HG03159 (cell line): Measurements from ENCODE around the gene MS4A10.

ENCODE experiments used
- ATAC-seq: cut with Tn5 transposase; IDR thresholded peaks from one replicate; pipeline ENCODE4 v1.9.1; 2021; ENCODE audit warnings: mild to moderate bottlenecking, moderate library complexity; ENCODE audit not compliant: unreplicated experiment

Gene MS4A10

DNA sequence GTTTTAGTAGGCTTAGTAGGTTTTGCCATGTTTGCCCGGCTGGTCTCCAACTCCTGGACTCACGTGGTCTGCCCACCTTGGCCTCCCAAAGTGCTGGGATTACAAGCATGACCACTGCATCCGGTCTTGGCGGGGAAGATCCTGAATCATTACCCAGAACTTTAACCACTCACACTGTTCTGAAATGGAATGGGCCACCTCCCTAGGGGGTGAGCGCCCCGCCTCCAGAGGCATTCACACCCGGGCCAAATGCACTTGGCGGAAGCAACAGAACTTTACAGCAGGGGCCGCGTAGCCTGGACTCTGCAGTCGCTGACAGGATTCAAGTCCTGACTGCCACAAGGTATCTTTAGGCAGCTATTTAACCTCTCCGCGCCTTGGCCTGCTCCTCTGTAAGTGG lies 62.1 kb downstream of the MS4A10 start:
- no peak for ATAC-seq

DNA sequence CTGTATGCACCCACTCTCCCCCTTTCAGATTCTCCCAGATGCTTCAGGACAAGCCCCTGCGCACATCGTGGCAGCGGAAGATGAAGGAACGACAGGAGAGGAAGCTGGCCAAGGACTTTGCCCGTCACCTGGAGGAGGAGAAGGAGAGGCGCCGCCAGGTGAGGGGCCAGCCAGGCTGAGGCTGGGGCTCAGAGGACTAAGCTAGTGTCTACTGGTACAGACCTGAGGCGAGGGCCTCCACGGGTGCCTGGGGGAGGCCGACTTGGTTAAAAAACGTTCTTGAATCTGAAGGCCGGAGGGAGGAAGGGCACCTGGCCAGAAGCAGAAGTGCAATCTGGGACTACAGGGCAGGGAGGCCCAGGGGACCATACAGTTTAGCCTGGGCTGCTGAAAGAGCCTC lies 62.8 kb downstream of the MS4A10 start:
- ATAC-seq: no peak

DNA sequence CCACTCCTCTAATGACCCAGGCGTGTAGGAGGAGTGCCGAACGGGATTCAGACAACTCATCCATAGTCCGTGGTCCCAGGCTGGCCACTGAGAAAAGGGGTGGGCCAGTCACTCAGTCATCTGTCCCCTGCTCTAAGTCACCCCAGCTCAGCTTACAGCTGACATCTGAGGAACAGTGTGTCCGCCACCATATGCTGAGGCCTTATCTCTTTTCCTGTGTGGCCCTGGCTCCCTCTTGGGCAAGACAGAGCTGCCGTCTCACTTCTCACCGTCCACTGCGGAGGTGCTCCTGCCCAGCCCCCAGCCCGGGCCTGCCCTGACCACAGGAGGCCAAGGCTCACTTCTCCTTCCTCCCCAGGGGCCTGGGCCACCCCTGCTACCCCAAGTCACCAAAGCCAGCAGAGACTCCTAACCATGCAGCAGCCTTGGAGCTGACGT lies 63.6 kb downstream of the MS4A10 start:
- ATAC-seq: no peak

DNA sequence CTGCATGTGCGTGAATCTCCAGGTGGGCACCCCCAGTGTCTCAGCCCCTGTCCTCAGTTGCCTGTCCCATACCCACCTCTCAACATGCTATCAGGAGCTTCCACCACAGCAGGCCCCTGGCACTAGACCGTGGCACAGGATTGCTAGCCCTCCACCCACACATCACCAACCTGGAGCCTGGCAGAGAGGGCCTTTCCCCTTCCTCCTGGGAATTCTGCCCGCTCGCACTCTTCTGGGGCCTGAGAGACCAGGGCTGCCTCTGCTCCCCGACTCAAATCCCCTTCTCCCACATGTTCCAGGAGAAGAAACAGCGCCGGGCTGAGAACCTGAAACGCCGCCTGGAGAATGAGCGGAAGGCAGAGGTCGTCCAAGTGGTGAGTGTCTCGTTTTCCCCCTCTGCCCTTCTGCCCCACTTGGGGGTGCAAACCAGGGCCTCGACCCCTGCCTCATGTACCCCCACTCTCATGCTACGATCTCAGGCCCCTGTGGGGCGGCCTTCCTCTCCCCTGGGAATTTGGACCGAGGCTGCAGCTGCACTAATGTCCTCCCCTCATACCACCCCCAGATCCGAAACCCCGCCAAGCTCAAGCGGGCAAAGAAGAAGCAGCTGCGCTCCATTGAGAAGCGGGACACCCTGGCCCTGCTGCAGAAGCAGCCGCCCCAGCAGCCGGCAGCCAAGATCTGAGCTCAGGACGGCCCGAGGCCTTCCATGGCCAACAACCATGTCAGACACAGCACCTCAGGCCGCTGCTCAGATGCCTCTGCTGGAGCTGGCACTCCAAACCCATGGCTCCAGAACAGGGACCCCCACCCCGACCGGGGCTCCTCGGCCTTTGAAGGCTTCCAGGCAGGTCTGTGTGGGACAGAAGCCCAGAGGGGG lies 64.7 kb downstream of the MS4A10 start:
- no peak for ATAC-seq
